HCT116 (cell line): Measurements from ENCODE around the gene GSG1L. TPM values are rescaled to one million over a fixed set of nuclear protein-coding genes. Genes with fewer than 3 reads are reported as not detected.

Experiments
- ATAC-seq: fragments of 200-7000 bp; cut with Tn5 transposase; 2 replicates; pipeline ENCODE4 v1.9.1; 2020; ENCODE audit warnings: mild to moderate bottlenecking, moderate library complexity
- BruUV-seq: library from RNA; stranded (reverse); fragments of 400-500 nt; replicated peaks from 2 replicates; lab custom pipeline; 2021; lab: Mats Ljungman, UMichigan
- CTCF ChIA-PET: fragments of 300-600 bp; sonication (Branson Sonifier 250); formaldehyde crosslinking; loops from one replicate; lab custom pipeline; 2021; ENCODE audit warnings: antibody characterized with exemption; lab: Charles Lee
- POLR2A ChIA-PET: fragments of 300-600, 350-600 bp; sonication (Branson Sonifier 250); formaldehyde crosslinking; loops from one replicate; lab custom pipeline; 2021; ENCODE audit warnings: antibody characterized with exemption; lab: Charles Lee
- RAD21 ChIA-PET, 2 experiments: fragments of 300-600 bp; sonication (Branson Sonifier 250); formaldehyde crosslinking; loops; one replicate each; lab custom pipeline; 2023; ENCODE audit warnings: low total read pairs in 2 of 2; ENCODE audit not compliant: uncharacterized antibody in 2 of 2, unreplicated experiment in 2 of 2, low non-redundant PET in 1 of 2; lab: Charles Lee
- DNase-seq: peaks from one replicate; pipeline ENCODE4 v3.0.0-alpha.2; 2010; ENCODE audit warnings: low read depth, low spot score
- H2AFZ ChIP-seq: fragments of 200-600 bp; shearing (Covaris generic), sonication (generic); 2 replicates; pipeline ENCODE4 v1.6.1; 2017; ENCODE audit warnings: low read depth, mixed run types, mixed read lengths, antibody characterized with exemption, low read length; ENCODE audit not compliant: poor library complexity, severe bottlenecking
- H3K27ac ChIP-seq: 2 replicates; pipeline ENCODE4 v1.5.1; 2012; ENCODE audit warnings: low read depth, low read length
- H3K27me3 ChIP-seq: fragments of 200-600 bp; sonication (generic); 2 replicates; pipeline ENCODE4 v1.6.1; 2016; ENCODE audit warnings: mixed run types, low read length, mixed read lengths; ENCODE audit not compliant: insufficient read depth
- H3K36me3 ChIP-seq, 2 experiments: fragments of 200-500 bp in 1 of 2; fragments of 200-600 bp in 1 of 2; sonication (Bioruptor generic) in 1 of 2; sonication (generic) in 1 of 2; 2 replicates each; pipeline versions ENCODE4 v1.5.1 to v1.6.1; 2014 to 2016; ENCODE audit warnings: low read length in 2 of 2, inconsistent platforms in 1 of 2, mixed read lengths in 1 of 2, mixed run types in 1 of 2; ENCODE audit not compliant: insufficient read depth in 2 of 2, control insufficient read depth in 1 of 2
- H3K4me1 ChIP-seq, 2 experiments: fragments of 200-600 bp in 1 of 2; sonication (generic) in 1 of 2; 2 replicates each; pipeline versions ENCODE4 v1.5.1 to v1.6.1; 2012 to 2017; ENCODE audit warnings: low read length in 2 of 2, inconsistent platforms in 1 of 2, mild to moderate bottlenecking in 1 of 2, mixed read lengths in 1 of 2, mixed run types in 1 of 2, moderate library complexity in 1 of 2; ENCODE audit not compliant: insufficient read depth in 2 of 2, control insufficient read depth in 1 of 2
- H3K4me2 ChIP-seq: fragments of 200-600 bp; sonication (generic); 2 replicates; pipeline ENCODE4 v1.6.1; 2017; ENCODE audit warnings: mixed run types, low read length, mixed read lengths
- H3K4me3 ChIP-seq, 2 experiments: fragments of 200-600 bp in 1 of 2; sonication (generic) in 1 of 2; replicated peaks in 1 of 2; 2 replicates each; pipeline ENCODE4 v1.5.1; 2011 to 2016; ENCODE audit warnings: low read length in 2 of 2, control low read depth in 1 of 2, low read depth in 1 of 2, mild to moderate bottlenecking in 1 of 2, mixed read lengths in 1 of 2, mixed run types in 1 of 2
- H3K79me2 ChIP-seq: fragments of 200-600 bp; sonication (generic); 2 replicates; pipeline ENCODE4 v1.6.1; 2017; ENCODE audit warnings: mild to moderate bottlenecking, mixed run types, low read length, moderate library complexity, mixed read lengths; ENCODE audit not compliant: insufficient read depth
- H3K9ac ChIP-seq: fragments of 200-600 bp; sonication (generic); 2 replicates; pipeline ENCODE4 v1.6.1; 2016; ENCODE audit warnings: low read length, mixed read lengths
- H3K9me2 ChIP-seq: fragments of 200-600 bp; sonication (generic), shearing (Covaris generic); 2 replicates; pipeline ENCODE4 v1.6.1; 2017; ENCODE audit warnings: mixed run types, mild to moderate bottlenecking, moderate library complexity; ENCODE audit not compliant: insufficient read depth
- H3K9me3 ChIP-seq, 2 experiments: fragments of 200-500 bp in 1 of 2; fragments of 200-600 bp in 1 of 2; sonication (Bioruptor generic) in 1 of 2; sonication (generic) in 1 of 2; 2 replicates each; pipeline ENCODE4 v1.6.1; 2014 to 2017; ENCODE audit warnings: low read length in 2 of 2, mixed read lengths in 2 of 2, inconsistent platforms in 1 of 2, low read depth in 1 of 2, mild to moderate bottlenecking in 1 of 2, mixed run types in 1 of 2, moderate library complexity in 1 of 2; ENCODE audit not compliant: control insufficient read depth in 1 of 2, insufficient read depth in 1 of 2
- H4K20me1 ChIP-seq: fragments of 200-600 bp; sonication (generic), shearing (Covaris generic); 2 replicates; pipeline ENCODE4 v1.6.1; 2017; ENCODE audit warnings: mixed run types, mild to moderate bottlenecking, moderate library complexity; ENCODE audit not compliant: insufficient read depth
- CEBPB ChIP-seq: IDR thresholded peaks from 2 replicates; pipeline ENCODE4 v1.6.1; 2012; ENCODE audit warnings: low read depth
- CTCF ChIP-seq, 3 experiments: fragments of 200-600 bp in 1 of 3; sonication (generic) in 1 of 3; IDR thresholded peaks in 2 of 3; conservative IDR thresholded peaks in 1 of 3; 2 replicates each; pipeline ENCODE4 v1.5.1; 2012 to 2017; ENCODE audit warnings: low read depth in 2 of 3, low read length in 2 of 3, antibody characterized with exemption in 1 of 3, borderline replicate concordance in 1 of 3, control low read depth in 1 of 3, mild to moderate bottlenecking in 1 of 3, mixed read lengths in 1 of 3, mixed run types in 1 of 3, moderate library complexity in 1 of 3; ENCODE audit not compliant: insufficient read depth in 1 of 3
- EGR1 ChIP-seq: IDR thresholded peaks from 2 replicates; pipeline ENCODE4 v1.6.1; 2012; ENCODE audit warnings: low read depth
- ELF1 ChIP-seq: IDR thresholded peaks from 2 replicates; pipeline ENCODE4 v1.6.1; 2012; ENCODE audit warnings: low read depth, borderline replicate concordance
- EZH2 ChIP-seq: fragments of 200-600 bp; sonication (generic); IDR thresholded peaks from 2 replicates; pipeline ENCODE4 v1.6.1; 2017; ENCODE audit warnings: antibody characterized with exemption, mixed run types
- EZH2phosphoT487 ChIP-seq: fragments of 200-600 bp; IDR thresholded peaks from 2 replicates; pipeline ENCODE4 v1.6.1; 2018; ENCODE audit warnings: antibody characterized with exemption, borderline replicate concordance
- FOSL1 ChIP-seq: IDR thresholded peaks from 2 replicates; pipeline ENCODE4 v1.6.1; 2012; ENCODE audit warnings: low read depth
- JUND ChIP-seq: IDR thresholded peaks from 2 replicates; pipeline ENCODE4 v1.6.1; 2012
- POLR2A ChIP-seq: IDR thresholded peaks from 2 replicates; pipeline ENCODE4 v1.7.0; 2011; ENCODE audit warnings: borderline replicate concordance; ENCODE audit not compliant: insufficient read depth, insufficient read length; ENCODE audit errors: extremely low read depth
- POLR2AphosphoS5 ChIP-seq: IDR thresholded peaks from 2 replicates; pipeline ENCODE4 v1.6.1; 2011; ENCODE audit warnings: mild to moderate bottlenecking, low read depth, low read length, moderate library complexity
- RAD21 ChIP-seq: IDR thresholded peaks from 2 replicates; pipeline ENCODE4 v1.6.1; 2012; ENCODE audit warnings: low read depth, mild to moderate bottlenecking
- SP1 ChIP-seq: IDR thresholded peaks from 2 replicates; pipeline ENCODE4 v1.6.1; 2012; ENCODE audit warnings: low read depth
- SRF ChIP-seq: IDR thresholded peaks from 2 replicates; pipeline ENCODE4 v1.6.1; 2012; ENCODE audit warnings: low read depth
- YY1 ChIP-seq: IDR thresholded peaks from 2 replicates; pipeline ENCODE4 v1.6.1; 2011; ENCODE audit warnings: low read length, low read depth, moderate library complexity, mild to moderate bottlenecking; ENCODE audit not compliant: insufficient replicate concordance; ENCODE audit errors: extremely low read depth
- ZBTB33 ChIP-seq: IDR thresholded peaks from 2 replicates; pipeline ENCODE4 v1.6.1; 2011; ENCODE audit warnings: mild to moderate bottlenecking, low read length, moderate library complexity; ENCODE audit not compliant: insufficient replicate concordance; ENCODE audit errors: extremely low read depth
- ZFX ChIP-seq: fragments of 450-650 bp; IDR thresholded peaks from 2 replicates; pipeline ENCODE4 v1.6.1; 2017
- ZNF274 ChIP-seq: fragments of 200-500 bp; sonication (Bioruptor generic); IDR thresholded peaks from 2 replicates; pipeline ENCODE4 v1.6.1; 2014; ENCODE audit warnings: mild to moderate bottlenecking, low read depth, low read length, inconsistent platforms
- intact Hi-C: fragments of 100-400 bp; cut with micrococcal nuclease; formaldehyde crosslinking; loops from 2 replicates; pipeline ENCODE4 v1.10.0; 2022
- total RNA-seq: library from RNA; stranded (reverse); gene quantifications from one replicate; pipeline ENCODE4 v1.2.1, GENCODE V29; 2021; ENCODE audit not compliant: unreplicated experiment
- TF ChIP-seq, protein P1 (sequence below): IDR thresholded peaks from 2 replicates; pipeline ENCODE4 v1.6.1; 2012
- TF ChIP-seq, protein P2 (sequence below): IDR thresholded peaks from 2 replicates; pipeline ENCODE4 v1.6.1; 2012; ENCODE audit warnings: low read depth

The GSG1L gene
- total RNA-seq, 1 experiment from 2014 or later, result not detected

GRCh38 chr16:28035866-28036393, 27.6 kb downstream of the GSG1L start:
- CTCF ChIA-PET, result no interaction called here
- no peaks in the 10 kb centered on the region for H3K79me2 ChIP-seq
- RAD21 ChIA-PET, result no interaction called here
- H3K9me2 ChIP-seq, result no peaks in the 10 kb centered on the region
- H3K4me2 ChIP-seq, result no peak overlapping the region
- H3K36me3 ChIP-seq, result no peaks in the 10 kb centered on the region
- ATAC-seq (no peak), DNase-seq (no peak)
- H3K9ac ChIP-seq, result no peak overlapping the region
- POLR2A ChIA-PET, result no interaction called here
- no peak overlapping the region for H2AFZ ChIP-seq
- intact Hi-C loops, result no loop called here
- no peak overlapping the region for H3K27ac ChIP-seq
- BruUV-seq, result no TSS peak
- H3K27me3 ChIP-seq, result peaks cover 51% of the 10 kb centered on the region
- H3K4me3 ChIP-seq, result no peak overlapping the region
- no peak for TF ChIP-seq POLR2A
- no peak for TF ChIP-seq ELF1
- TF ChIP-seq EGR1, result no peak
- TF ChIP-seq SP1, result no peak
- TF ChIP-seq ZFX, result no peak
- TF ChIP-seq FOSL1, result no peak
- TF ChIP-seq SRF, result no peak
- TF ChIP-seq ZBTB33, result no peak
- TF ChIP-seq, protein P1, sequence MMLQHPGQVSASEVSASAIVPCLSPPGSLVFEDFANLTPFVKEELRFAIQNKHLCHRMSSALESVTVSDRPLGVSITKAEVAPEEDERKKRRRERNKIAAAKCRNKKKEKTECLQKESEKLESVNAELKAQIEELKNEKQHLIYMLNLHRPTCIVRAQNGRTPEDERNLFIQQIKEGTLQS, result no peak
- TF ChIP-seq YY1, result no peak
- TF ChIP-seq EZH2, result no peak
- TF ChIP-seq JUND, result no peak
- TF ChIP-seq POLR2AphosphoS5, result no peak
- no peak for TF ChIP-seq EZH2phosphoT487
- TF ChIP-seq, protein P2, sequence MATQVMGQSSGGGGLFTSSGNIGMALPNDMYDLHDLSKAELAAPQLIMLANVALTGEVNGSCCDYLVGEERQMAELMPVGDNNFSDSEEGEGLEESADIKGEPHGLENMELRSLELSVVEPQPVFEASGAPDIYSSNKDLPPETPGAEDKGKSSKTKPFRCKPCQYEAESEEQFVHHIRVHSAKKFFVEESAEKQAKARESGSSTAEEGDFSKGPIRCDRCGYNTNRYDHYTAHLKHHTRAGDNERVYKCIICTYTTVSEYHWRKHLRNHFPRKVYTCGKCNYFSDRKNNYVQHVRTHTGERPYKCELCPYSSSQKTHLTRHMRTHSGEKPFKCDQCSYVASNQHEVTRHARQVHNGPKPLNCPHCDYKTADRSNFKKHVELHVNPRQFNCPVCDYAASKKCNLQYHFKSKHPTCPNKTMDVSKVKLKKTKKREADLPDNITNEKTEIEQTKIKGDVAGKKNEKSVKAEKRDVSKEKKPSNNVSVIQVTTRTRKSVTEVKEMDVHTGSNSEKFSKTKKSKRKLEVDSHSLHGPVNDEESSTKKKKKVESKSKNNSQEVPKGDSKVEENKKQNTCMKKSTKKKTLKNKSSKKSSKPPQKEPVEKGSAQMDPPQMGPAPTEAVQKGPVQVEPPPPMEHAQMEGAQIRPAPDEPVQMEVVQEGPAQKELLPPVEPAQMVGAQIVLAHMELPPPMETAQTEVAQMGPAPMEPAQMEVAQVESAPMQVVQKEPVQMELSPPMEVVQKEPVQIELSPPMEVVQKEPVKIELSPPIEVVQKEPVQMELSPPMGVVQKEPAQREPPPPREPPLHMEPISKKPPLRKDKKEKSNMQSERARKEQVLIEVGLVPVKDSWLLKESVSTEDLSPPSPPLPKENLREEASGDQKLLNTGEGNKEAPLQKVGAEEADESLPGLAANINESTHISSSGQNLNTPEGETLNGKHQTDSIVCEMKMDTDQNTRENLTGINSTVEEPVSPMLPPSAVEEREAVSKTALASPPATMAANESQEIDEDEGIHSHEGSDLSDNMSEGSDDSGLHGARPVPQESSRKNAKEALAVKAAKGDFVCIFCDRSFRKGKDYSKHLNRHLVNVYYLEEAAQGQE, result no peak
- TF ChIP-seq CTCF (IDR thresholded peaks at IDR 0.05 in 2 of 3, conservative IDR thresholded peaks at IDR 0.05 in 1 of 3; ENCODE audit: borderline replicate concordance in 1 of 3, insufficient read depth in 1 of 3, low read depth in 2 of 3, low read length in 2 of 3), result no peak
- TF ChIP-seq CEBPB, result no peak
- no peak for TF ChIP-seq ZNF274
- TF ChIP-seq RAD21, result no peak
- H3K4me1 ChIP-seq, result no peaks in the 10 kb centered on the region
- H4K20me1 ChIP-seq, result no peaks in the 10 kb centered on the region
- no peaks in the 10 kb centered on the region for H3K9me3 ChIP-seq
